IMR-90 (cell line): ENCODE results near the gene AP2M1. TPM values are rescaled to one million over a fixed set of nuclear protein-coding genes. Genes with fewer than 3 reads are reported as not detected.

Experiments
- ATAC-seq: fragments of 200-7000 bp; cut with Tn5 transposase; 2 replicates; pipeline ENCODE4 v1.9.1; 2020; ENCODE audit warnings: low read depth, mild to moderate bottlenecking, moderate library complexity
- BruUV-seq: library from RNA; stranded (reverse); fragments of 400-500 nt; replicated peaks from 2 replicates; lab custom pipeline; 2021; lab: Mats Ljungman, UMichigan
- CTCF ChIA-PET: fragments of 300-600 bp; formaldehyde crosslinking; extraction: SDS; loops from one replicate; lab custom pipeline; 2021; ENCODE audit warnings: antibody characterized with exemption; lab: Yijun Ruan, JAX
- POLR2A ChIA-PET: fragments of 300-600 bp; sonication (Branson Sonifier 250); formaldehyde crosslinking; loops from one replicate; lab custom pipeline; 2022; ENCODE audit warnings: antibody characterized with exemption; ENCODE audit not compliant: unreplicated experiment; lab: Charles Lee
- DNase-seq: peaks from one replicate; pipeline ENCODE4 v3.0.0; 2013
- H2AFZ ChIP-seq: replicated peaks from 2 replicates; pipeline ENCODE3; 2013; ENCODE audit warnings: low read length, mild to moderate bottlenecking; ENCODE audit not compliant: poor library complexity
- H2AK5ac ChIP-seq: 2 replicates; pipeline ENCODE4 v1.6.1; 2013; ENCODE audit warnings: low read depth, low read length, inconsistent platforms
- H2AK9ac ChIP-seq: replicated peaks from 2 replicates; pipeline ENCODE3; 2013; ENCODE audit warnings: mild to moderate bottlenecking, low read depth, low read length, moderate library complexity; ENCODE audit not compliant: poor library complexity
- H2BK120ac ChIP-seq: 2 replicates; pipeline ENCODE4 v1.6.1; 2013; ENCODE audit warnings: low read depth, low read length, inconsistent platforms
- H2BK15ac ChIP-seq: 3 replicates; pipeline ENCODE4 v1.6.1; 2013; ENCODE audit warnings: low read depth, low read length, inconsistent platforms
- H2BK20ac ChIP-seq: 2 replicates; pipeline ENCODE4 v1.6.1; 2013; ENCODE audit warnings: low read depth, mild to moderate bottlenecking, inconsistent platforms, low read length, moderate library complexity
- H2BK5ac ChIP-seq: 2 replicates; pipeline ENCODE4 v1.6.1; 2013; ENCODE audit warnings: mild to moderate bottlenecking, low read depth, low read length, inconsistent platforms; ENCODE audit not compliant: poor library complexity, severe bottlenecking
- H3K14ac ChIP-seq: replicated peaks from 2 replicates; pipeline ENCODE4 v1.6.1; 2013; ENCODE audit warnings: low read depth, low read length, inconsistent platforms
- H3K18ac ChIP-seq: 2 replicates; pipeline ENCODE4 v1.6.1; 2013; ENCODE audit warnings: low read depth, low read length, control low read depth
- H3K23ac ChIP-seq: 2 replicates; pipeline ENCODE4 v1.6.1; 2013; ENCODE audit warnings: low read depth, low read length, inconsistent platforms
- H3K27ac ChIP-seq: 2 replicates; pipeline ENCODE4 v1.5.1; 2013; ENCODE audit warnings: mild to moderate bottlenecking, control low read depth, low read length; ENCODE audit not compliant: insufficient read depth
- H3K27me3 ChIP-seq: 2 replicates; pipeline ENCODE4 v1.6.1; 2013; ENCODE audit warnings: low read length; ENCODE audit not compliant: control insufficient read depth, insufficient read depth
- H3K36me3 ChIP-seq: 2 replicates; pipeline ENCODE4 v1.6.1; 2013; ENCODE audit warnings: low read length, mixed read lengths; ENCODE audit not compliant: control insufficient read depth, insufficient read depth
- H3K4ac ChIP-seq: 2 replicates; pipeline ENCODE4 v1.6.1; 2013; ENCODE audit warnings: low read depth, low read length, inconsistent platforms
- H3K4me1 ChIP-seq: 2 replicates; pipeline ENCODE4 v1.6.1; 2013; ENCODE audit warnings: low read length, mixed read lengths; ENCODE audit not compliant: control insufficient read depth, insufficient read depth
- H3K4me2 ChIP-seq: 2 replicates; pipeline ENCODE4 v1.6.1; 2013; ENCODE audit warnings: low read depth, mild to moderate bottlenecking, control low read depth, low read length, moderate library complexity
- H3K4me3 ChIP-seq: 2 replicates; pipeline ENCODE4 v1.5.1; 2013; ENCODE audit warnings: low read depth, mild to moderate bottlenecking, control low read depth, low read length, moderate library complexity; ENCODE audit not compliant: insufficient read depth
- H3K56ac ChIP-seq: 2 replicates; pipeline ENCODE4 v1.6.1; 2013; ENCODE audit warnings: low read length, inconsistent platforms; ENCODE audit not compliant: insufficient read depth; ENCODE audit errors: extremely low read depth
- H3K79me1 ChIP-seq, 2 experiments: 2 replicates each; pipeline ENCODE4 v1.6.1; 2013; ENCODE audit warnings: low read length in 2 of 2, inconsistent platforms in 1 of 2, low read depth in 1 of 2
- H3K9ac ChIP-seq: 2 replicates; pipeline ENCODE4 v1.6.1; 2013; ENCODE audit warnings: low read depth, low read length, control low read depth
- H3K9me1 ChIP-seq: 2 replicates; pipeline ENCODE4 v1.6.1; 2013; ENCODE audit warnings: low read length, inconsistent platforms; ENCODE audit not compliant: insufficient read depth
- H3K9me3 ChIP-seq: 2 replicates; pipeline ENCODE4 v1.6.1; 2013; ENCODE audit warnings: low read length; ENCODE audit not compliant: control insufficient read depth, insufficient read depth
- H4K20me1 ChIP-seq: 2 replicates; pipeline ENCODE4 v1.6.1; 2013; ENCODE audit warnings: low read length, inconsistent platforms; ENCODE audit not compliant: insufficient read depth
- H4K5ac ChIP-seq: 2 replicates; pipeline ENCODE4 v1.6.1; 2013; ENCODE audit warnings: mild to moderate bottlenecking, low read depth, low read length, control low read depth
- H4K8ac ChIP-seq, 2 experiments: 2 replicates each; pipeline ENCODE4 v1.6.1; 2013; ENCODE audit warnings: low read depth in 2 of 2, low read length in 2 of 2, control low read depth in 1 of 2, inconsistent platforms in 1 of 2
- H4K91ac ChIP-seq: 2 replicates; pipeline ENCODE4 v1.6.1; 2013; ENCODE audit warnings: low read depth, low read length, inconsistent platforms; ENCODE audit not compliant: insufficient read depth
- BHLHE40 ChIP-seq: fragments of 150-350 bp; IDR thresholded peaks from 2 replicates; pipeline ENCODE4 v1.6.1; 2016; ENCODE audit warnings: mild to moderate bottlenecking, low read depth, low read length
- CEBPB ChIP-seq: IDR thresholded peaks from 2 replicates; pipeline ENCODE4 v1.6.1; 2012; ENCODE audit warnings: low read depth, low read length, improper control_type of control experiment
- FOS ChIP-seq: fragments of 150-350 bp; IDR thresholded peaks from 2 replicates; pipeline ENCODE4 v1.6.1; 2016; ENCODE audit warnings: low read depth, low read length
- MAZ ChIP-seq: IDR thresholded peaks from 2 replicates; pipeline ENCODE4 v1.6.1; 2012; ENCODE audit warnings: low read depth, mild to moderate bottlenecking, low read length, improper control_type of control experiment, moderate library complexity, borderline replicate concordance
- MXI1 ChIP-seq: IDR thresholded peaks from 2 replicates; pipeline ENCODE4 v1.6.1; 2012; ENCODE audit warnings: low read depth, mild to moderate bottlenecking, low read length, moderate library complexity, borderline replicate concordance
- POLR2A ChIP-seq: IDR thresholded peaks from 2 replicates; pipeline ENCODE4 v1.6.1; 2012; ENCODE audit warnings: mild to moderate bottlenecking, low read depth, low read length
- SMC3 ChIP-seq: fragments of 150-350 bp; IDR thresholded peaks from 2 replicates; pipeline ENCODE4 v1.6.1; 2016; ENCODE audit warnings: low read depth, mild to moderate bottlenecking, antibody characterized with exemption, low read length, moderate library complexity
- WGBS, 2 experiments: methylation state at CpG; one replicate each; pipeline versions ENCODE4 v1.1.5 to v1.1.7; 2013; ENCODE audit warnings: missing lambda C conversion rate in 2 of 2; ENCODE audit not compliant: insufficient read length in 1 of 2; ENCODE audit errors: extremely low coverage in 2 of 2; 5-methylcytosine and 5-hydroxymethylcytosine counted together
- dilution Hi-C: fragments of 300-500 bp; cut with HindIII; formaldehyde crosslinking; loops from one replicate; pipeline ENCODE4 v1.14.3; 2018; ENCODE audit warnings: low sequenced_read_pairs; ENCODE audit not compliant: unreplicated experiment
- in situ Hi-C: fragments of 300-500 bp; cut with MboI; formaldehyde crosslinking; loops from 3 replicates; pipeline ENCODE4 v1.14.3; 2019; ENCODE audit warnings: low sequenced_read_pairs, inconsistent platforms, mixed read lengths
- intact Hi-C: fragments of 100-400 bp; cut with micrococcal nuclease; formaldehyde crosslinking; loops from 2 replicates; pipeline ENCODE4 v1.10.0; 2022
- polyA plus RNA-seq, 3 experiments: library from polyadenylated mRNA; depleted of rRNA; stranded (reverse); fragments of >200 nt; gene quantifications; 2 replicates each; pipeline ENCODE4 v1.2.3, GENCODE V29; 2012; ENCODE audit warnings: low replicate concordance in 1 of 3
- total RNA-seq: library from RNA; depleted of rRNA; stranded (reverse); fragments of >200 nt; gene quantifications from 2 replicates; pipeline ENCODE4 v1.2.3, GENCODE V29; 2012

AP2M1 gene
- total and polyA plus RNA-seq, 2 of the 4 experiments (the other 2 are of a cell fraction) = 876 to 1,065 TPM

GRCh38 chr3:184176377-184177330 lies 2.0 kb downstream of the AP2M1 start:
- Histone ChIP-seq H3K56ac (peak overlapping the region; percentile 95), H3K27ac (peak overlapping the region; percentile 96), H4K91ac (peak overlapping the region; percentile 83), H3K23ac (peak overlapping the region; percentile 81), H3K36me3 (peaks cover 51% of the 10 kb centered on the region), H2BK20ac (no peak overlapping the region; the same call in 1 of the 2 replicates), H3K79me1 (peaks cover 37 to 69% of the 10 kb centered on the region in 2 experiments), H3K27me3 (no peaks in the 10 kb centered on the region), H4K20me1 (peaks cover 58% of the 10 kb centered on the region), H2AK5ac (peak overlapping the region; percentile 90), H2BK15ac (peak overlapping the region; percentile 6; the same call in 1 of the 3 replicates), H3K4me2 (peak overlapping the region; percentile 97), H3K14ac (peak overlapping the region; percentile 69), H3K4me3 (peak overlapping the region; percentile 86), H3K4me1 (peaks cover 13% of the 10 kb centered on the region), H3K9ac (peak overlapping the region; percentile 96), H4K8ac (peak overlapping the region; percentile 77 to 87), H3K4ac (peak overlapping the region; percentile 88), H3K18ac (peak overlapping the region; percentile 48), H3K9me3 (no peaks in the 10 kb centered on the region), H2BK120ac (peak overlapping the region; percentile 36), H2AFZ (peak overlapping the region; percentile 82), H4K5ac (peak overlapping the region; percentile 48), H2BK5ac (peak overlapping the region; percentile 96), H3K9me1 (peaks cover 27% of the 10 kb centered on the region), H2AK9ac (peak overlapping the region; percentile 94)
- ChIA-PET CTCF (interaction anchor here (0.6 to 1.4 kb wide), 2 partner anchors 51 to 73 kb away, joined by 4 read pairs; partner anchors contain the start of gene EEF1AKMT4), POLR2A (interaction anchor here (0.5 to 1.2 kb wide), 6 partner anchors 10 to 143 kb away, joined by 3 to 11 read pairs (median 3); partner anchors contain the start of gene ABCF3)
- DNase-seq (peak; percentile 96), ATAC-seq (peak; percentile 77)
- intact Hi-C loops = loop anchor here (1.0 to 5.0 kb wide), 3 partner anchors 9 to 279 kb away; partner anchors contain the start of gene DVL3
- TF ChIP-seq SMC3 (0 out of 2 replicates have a peak, but pooled peaks have one; percentile 10), CEBPB (no peak), BHLHE40 (no peak; the same call in 1 of the 2 replicates), MAZ (peak; percentile 98), FOS (peak; percentile 86), POLR2A (peak; percentile 50), MXI1 (peak; percentile 34; the same call in 1 of the 2 replicates)
- WGBS, 2 experiments = 0% methylated on average over 4 of the region's 19 CpGs; no CpG with 5 or more reads in 1 of the 2 experiments
- no TSS peak for BruUV-seq
- in situ Hi-C loops = no loop called here
- dilution Hi-C loops = no loop called here
